Measurements from ENCODE around the gene GNAT1. TPM values are rescaled to one million over a fixed set of nuclear protein-coding genes. Genes with fewer than 3 reads are reported as not detected.

The GNAT1 gene
- total and polyA plus RNA-seq, 2 of the 13 experiments (the other 11 are each of a cell fraction or from before 2014, with no cell fraction given): 0.15 TPM; not detected in 1

GRCh38 chr3:50203113-50203808 is 11.9 kb downstream of the GNAT1 start (continued):
- TF ChIP-seq SIN3B (IDR thresholded peaks at IDR 0.05; ENCODE audit: low read length) (no peak), FOSL1 (CRISPR knock-in tag; IDR thresholded peaks at IDR 0.05; ENCODE audit: borderline replicate concordance) (no peak), ZFYVE20 (CRISPR knock-in tag; IDR thresholded peaks at IDR 0.05; ENCODE audit: borderline replicate concordance, low read depth) (no peak), TBX2 (CRISPR knock-in tag; IDR thresholded peaks at IDR 0.05; ENCODE audit: borderline replicate concordance) (peak; percentile 94), NCOA2 (CRISPR knock-in tag; IDR thresholded peaks at IDR 0.05) (peak; percentile 84), SP4 (CRISPR knock-in tag; IDR thresholded peaks at IDR 0.05) (peak; percentile 54; the same call in 1 of the 2 replicates), HNRNPH1 (optimal IDR thresholded peaks at IDR 0.05; ENCODE audit: low read depth, low read length) (no peak), KDM3A (CRISPR knock-in tag; IDR thresholded peaks at IDR 0.05; ENCODE audit: low read depth) (no peak), ZNF33B (CRISPR knock-in tag; IDR thresholded peaks at IDR 0.05) (no peak; the same call in 1 of the 2 replicates), HIVEP1 (CRISPR knock-in tag; IDR thresholded peaks at IDR 0.05) (0 out of 2 replicates have a peak, but pooled peaks have one; percentile 36), DZIP1 (CRISPR knock-in tag; IDR thresholded peaks at IDR 0.05) (no peak), CREB1 (IDR thresholded peaks at IDR 0.05) (no peak), CREB1 (CRISPR knock-in tag; IDR thresholded peaks at IDR 0.05) (no peak), CERS6 (CRISPR knock-in tag; IDR thresholded peaks at IDR 0.05) (no peak), ZBTB20 (CRISPR knock-in tag; IDR thresholded peaks at IDR 0.05; ENCODE audit: borderline replicate concordance, low read depth) (no peak; the same call in 1 of the 2 replicates), MED1 (CRISPR knock-in tag; IDR thresholded peaks at IDR 0.05) (peak; percentile 91), ZNF451 (CRISPR knock-in tag; IDR thresholded peaks at IDR 0.05) (0 out of 2 replicates have a peak, but pooled peaks have one; percentile 71), GZF1 (CRISPR knock-in tag; IDR thresholded peaks at IDR 0.05) (no peak), CBX2 (IDR thresholded peaks at IDR 0.05; ENCODE audit: low read depth, low read length) (no peak), CBX2 (CRISPR knock-in tag; IDR thresholded peaks at IDR 0.05; ENCODE audit: low read depth) (no peak), ARID2 (CRISPR knock-in tag; IDR thresholded peaks at IDR 0.05; ENCODE audit: borderline replicate concordance) (no peak), ISL2 (CRISPR knock-in tag; IDR thresholded peaks at IDR 0.05) (0 out of 2 replicates have a peak, but pooled peaks have one; percentile 22), FIP1L1 (IDR thresholded peaks at IDR 0.05; ENCODE audit: borderline replicate concordance, insufficient read depth, low read depth, low read length) (no peak), ZBTB37 (CRISPR knock-in tag; IDR thresholded peaks at IDR 0.05) (peak; percentile 67; the same call in 1 of the 2 replicates), HES4 (CRISPR knock-in tag; IDR thresholded peaks at IDR 0.05; ENCODE audit: borderline replicate concordance) (peak; percentile 31; the same call in 1 of the 2 replicates), ZBTB21 (CRISPR knock-in tag; IDR thresholded peaks at IDR 0.05) (no peak), ZNF354B (CRISPR knock-in tag; IDR thresholded peaks at IDR 0.05) (no peak), EED (CRISPR knock-in tag; IDR thresholded peaks at IDR 0.05) (no peak)

All from HepG2 (cell line).